GM20000 (cell line): ENCODE data around the gene ACADVL.

Experiments used
- DNase-seq: peaks from one replicate; pipeline ENCODE4 v3.0.0; 2012; ENCODE audit warnings: low spot score
- CTCF ChIP-seq: IDR thresholded peaks from 2 replicates; pipeline ENCODE4 v1.5.1; 2012; ENCODE audit warnings: mild to moderate bottlenecking, control low read depth; ENCODE audit errors: extremely low read depth, missing control alignments

Gene ACADVL

GRCh38 chr17:7225711-7226331, 6.1 kb downstream of the ACADVL start:
- DNase-seq: no peak
- TF ChIP-seq CTCF: no peak

- no peak for DNase-seq
- TF ChIP-seq CTCF: no peak
These were observed 7.3 kb downstream of the ACADVL start for GRCh38 chr17:7226721-7227710.

- DNase-seq: no peak
- TF ChIP-seq CTCF: no peak
These were observed 9.2 kb downstream of the ACADVL start for GRCh38 chr17:7228920-7229319.

GRCh38 chr17:7229504-7229903, 9.8 kb downstream of the ACADVL start:
- DNase-seq: no peak
- no peak for TF ChIP-seq CTCF

- DNase-seq: no peak
- TF ChIP-seq CTCF: no peak
These were observed 12.4 kb downstream of the ACADVL start for GRCh38 chr17:7232114-7232513.

GRCh38 chr17:7233701-7234082, 14.0 kb downstream of the ACADVL start:
- no peak for TF ChIP-seq CTCF
- DNase-seq: no peak
